H1 (cell line): ENCODE data around the gene MIR17HG. TPM values are rescaled to one million over a fixed set of nuclear protein-coding genes. Genes with fewer than 3 reads are reported as not detected.

Experiments used
- CTCF ChIA-PET: fragments of 300-600 bp; sonication (Branson Sonifier 250); formaldehyde crosslinking; loops from one replicate; lab custom pipeline; 2021; ENCODE audit not compliant: partially characterized antibody; lab: Charles Lee
- POLR2A ChIA-PET: fragments of 300-600 bp; sonication (Branson Sonifier 250); formaldehyde crosslinking; loops from one replicate; lab custom pipeline; 2021; ENCODE audit warnings: inconsistent platforms; ENCODE audit not compliant: partially characterized antibody; lab: Charles Lee
- DNase-seq, 2 experiments: peaks; one replicate each; pipeline versions ENCODE4 v3.0.0 to v3.0.0-alpha.2; 2010 to 2022; ENCODE audit warnings: low spot score in 2 of 2, low read depth in 1 of 2, mixed read lengths in 1 of 2
- FAIRE-seq: peaks from 2 replicates; lab custom pipeline; 2011; peaks lifted over from hg19 to GRCh38; lab: Jason Lieb, UNC
- H2AFZ ChIP-seq: 2 replicates; pipeline ENCODE4 v1.8.1; 2012; ENCODE audit warnings: low read length, inconsistent platforms
- H2AK5ac ChIP-seq: 2 replicates; pipeline ENCODE4 v1.6.1; 2013; ENCODE audit warnings: low read depth, low read length
- H2BK120ac ChIP-seq: replicated peaks from 2 replicates; pipeline ENCODE3; 2013; ENCODE audit warnings: low read depth, low read length, inconsistent platforms
- H2BK12ac ChIP-seq: 2 replicates; pipeline ENCODE4 v1.6.1; 2013; ENCODE audit warnings: low read depth, low read length
- H2BK15ac ChIP-seq: 2 replicates; pipeline ENCODE4 v1.6.1; 2013; ENCODE audit warnings: low read length
- H2BK20ac ChIP-seq: 2 replicates; pipeline ENCODE4 v1.6.1; 2013; ENCODE audit warnings: low read length
- H2BK5ac ChIP-seq: 2 replicates; pipeline ENCODE4 v1.6.1; 2013; ENCODE audit warnings: low read depth, low read length
- H3K14ac ChIP-seq: 2 replicates; pipeline ENCODE4 v1.6.1; 2013; ENCODE audit warnings: inconsistent platforms; ENCODE audit not compliant: insufficient read length
- H3K18ac ChIP-seq: 2 replicates; pipeline ENCODE4 v1.6.1; 2013; ENCODE audit warnings: low read length; ENCODE audit errors: extremely low read depth
- H3K23ac ChIP-seq: 2 replicates; pipeline ENCODE4 v1.6.1; 2013; ENCODE audit warnings: inconsistent platforms; ENCODE audit not compliant: insufficient read length
- H3K23me2 ChIP-seq: 2 replicates; pipeline ENCODE4 v1.6.1; 2013; ENCODE audit warnings: low read depth, low read length
- H3K27ac ChIP-seq: 2 replicates; pipeline ENCODE4 v1.6.1; 2011; ENCODE audit warnings: low read depth, low read length, inconsistent platforms
- H3K27me3 ChIP-seq, 4 experiments: replicated peaks in 1 of 4; 1 replicate in 1 of 4; 2 replicates in 3 of 4; pipeline versions ENCODE4 v1.6.1 to v1.8.1; 2011 to 2013; ENCODE audit warnings: low read length in 3 of 4, mild to moderate bottlenecking in 3 of 4, inconsistent platforms in 2 of 4, mixed read lengths in 2 of 4, moderate library complexity in 1 of 4; ENCODE audit not compliant: control insufficient read depth in 3 of 4, insufficient read depth in 3 of 4; ENCODE audit errors: extremely low read depth in 1 of 4
- H3K36me3 ChIP-seq, 4 experiments: 2 replicates each; pipeline versions ENCODE4 v1.6.1 to v1.8.1; 2011 to 2013; ENCODE audit warnings: mild to moderate bottlenecking in 4 of 4, low read length in 3 of 4, moderate library complexity in 2 of 4, control low read depth in 1 of 4, inconsistent platforms in 1 of 4; ENCODE audit not compliant: insufficient read depth in 4 of 4, control insufficient read depth in 2 of 4
- H3K4ac ChIP-seq: replicated peaks from 2 replicates; pipeline ENCODE3; 2013; ENCODE audit warnings: low read length, low read depth, mixed read lengths, inconsistent platforms; ENCODE audit not compliant: insufficient read length
- H3K4me1 ChIP-seq, 4 experiments: replicated peaks in 1 of 4; 1 replicate in 1 of 4; 2 replicates in 3 of 4; pipeline versions ENCODE4 v1.6.1 to v1.8.1; 2011 to 2013; ENCODE audit warnings: low read length in 3 of 4, inconsistent platforms in 2 of 4, mixed read lengths in 1 of 4; ENCODE audit not compliant: insufficient read depth in 4 of 4, control insufficient read depth in 3 of 4
- H3K4me2 ChIP-seq, 2 experiments: 2 replicates each; pipeline versions ENCODE4 v1.6.1 to v1.8.1; 2011 to 2013; ENCODE audit warnings: low read depth in 2 of 2, low read length in 2 of 2, control low read depth in 1 of 2, inconsistent platforms in 1 of 2, mild to moderate bottlenecking in 1 of 2; ENCODE audit not compliant: insufficient read depth in 1 of 2
- H3K4me3 ChIP-seq, 4 experiments: fragments of 200-600, 300-600 bp in 1 of 4; sonication (generic), shearing (Covaris generic), sonication (Bioruptor Twin) in 1 of 4; 2 replicates each; pipeline versions ENCODE4 v1.5.1 to v1.8.1; 2011 to 2016; ENCODE audit warnings: low read length in 4 of 4, low read depth in 3 of 4, control low read depth in 2 of 4, inconsistent platforms in 2 of 4, mild to moderate bottlenecking in 2 of 4, mixed read lengths in 1 of 4, moderate library complexity in 1 of 4; ENCODE audit not compliant: insufficient read depth in 2 of 4; ENCODE audit errors: extremely low read depth in 1 of 4
- H3K56ac ChIP-seq: replicated peaks from 2 replicates; pipeline ENCODE3; 2013; ENCODE audit warnings: low read depth, mild to moderate bottlenecking, mixed read lengths, low read length, inconsistent platforms; ENCODE audit not compliant: insufficient read length
- H3K79me1 ChIP-seq: 2 replicates; pipeline ENCODE4 v1.6.1; 2013; ENCODE audit warnings: low read depth, low read length, control low read depth
- H3K79me2 ChIP-seq, 2 experiments: 2 replicates each; pipeline versions ENCODE4 v1.6.1 to v1.8.1; 2012 to 2013; ENCODE audit warnings: low read length in 2 of 2, mild to moderate bottlenecking in 2 of 2, inconsistent platforms in 1 of 2; ENCODE audit not compliant: insufficient read depth in 2 of 2, control insufficient read depth in 1 of 2
- H3K9ac ChIP-seq, 4 experiments: replicated peaks in 1 of 4; 1 replicate in 1 of 4; 2 replicates in 3 of 4; pipeline versions ENCODE4 v1.6.1 to v1.8.1; 2011 to 2013; ENCODE audit warnings: low read depth in 3 of 4, low read length in 3 of 4, control low read depth in 2 of 4, mild to moderate bottlenecking in 2 of 4, moderate library complexity in 2 of 4, inconsistent platforms in 1 of 4; ENCODE audit errors: extremely low read depth in 1 of 4
- H3K9me3 ChIP-seq, 2 experiments: 2 replicates each; pipeline versions ENCODE4 v1.6.1 to v1.8.1; 2012 to 2013; ENCODE audit warnings: mild to moderate bottlenecking in 2 of 2, moderate library complexity in 2 of 2, control low read depth in 1 of 2, inconsistent platforms in 1 of 2, low read depth in 1 of 2, low read length in 1 of 2, mixed read lengths in 1 of 2; ENCODE audit not compliant: insufficient read depth in 2 of 2
- H4K20me1 ChIP-seq, 2 experiments: replicated peaks in 1 of 2; 2 replicates each; pipeline versions ENCODE3 to v1.8.1; 2011 to 2013; ENCODE audit warnings: inconsistent platforms in 2 of 2, low read length in 2 of 2, mild to moderate bottlenecking in 1 of 2; ENCODE audit not compliant: insufficient read depth in 2 of 2, control insufficient read depth in 1 of 2
- H4K5ac ChIP-seq: 2 replicates; pipeline ENCODE4 v1.6.1; 2013; ENCODE audit warnings: low read length, low read depth, mixed read lengths, inconsistent platforms; ENCODE audit not compliant: insufficient read length
- H4K8ac ChIP-seq: 2 replicates; pipeline ENCODE4 v1.8.0; 2013; ENCODE audit warnings: mild to moderate bottlenecking, moderate library complexity, low read length, inconsistent platforms; ENCODE audit not compliant: insufficient read depth; ENCODE audit errors: extremely low read depth
- H4K91ac ChIP-seq: replicated peaks from 2 replicates; pipeline ENCODE3; 2013; ENCODE audit warnings: low read length, mixed read lengths, inconsistent platforms; ENCODE audit not compliant: insufficient read length
- BRCA1 ChIP-seq: IDR thresholded peaks from 2 replicates; pipeline ENCODE4 v1.6.1; 2012; ENCODE audit warnings: low read depth, low read length, improper control_type of control experiment
- CHD2 ChIP-seq: IDR thresholded peaks from 2 replicates; pipeline ENCODE4 v1.6.1; 2012; ENCODE audit warnings: low read length, improper control_type of control experiment
- EGR1 ChIP-seq: IDR thresholded peaks from 2 replicates; pipeline ENCODE4 v1.6.1; 2011; ENCODE audit warnings: low read depth, low read length, borderline replicate concordance
- EP300 ChIP-seq, 2 experiments: IDR thresholded peaks; 1 replicate in 1 of 2; 2 replicates in 1 of 2; pipeline ENCODE4 v1.6.1; 2011 to 2012; ENCODE audit warnings: low read depth in 2 of 2, low read length in 2 of 2, mild to moderate bottlenecking in 2 of 2, borderline replicate concordance in 1 of 2, inconsistent platforms in 1 of 2, moderate library complexity in 1 of 2
- JUND ChIP-seq: IDR thresholded peaks from 2 replicates; pipeline ENCODE4 v1.6.1; 2011; ENCODE audit warnings: mild to moderate bottlenecking, improper control_type of control experiment, low read length
- PHF8 ChIP-seq: fragments of 200-600 bp; sonication (generic); conservative IDR thresholded peaks from 2 replicates; pipeline ENCODE4 v1.7.1; 2012; ENCODE audit warnings: low read depth, mild to moderate bottlenecking, inconsistent platforms, low read length, moderate library complexity
- SAP30 ChIP-seq: fragments of 300-600 bp; sonication (generic); IDR thresholded peaks from 2 replicates; pipeline ENCODE4 v1.7.1; 2012; ENCODE audit warnings: low read length, moderate library complexity, mild to moderate bottlenecking, inconsistent platforms; ENCODE audit not compliant: insufficient read depth, insufficient replicate concordance
- TAF1 ChIP-seq: IDR thresholded peaks from 2 replicates; pipeline ENCODE4 v1.6.1; 2011; ENCODE audit warnings: mild to moderate bottlenecking, low read depth, low read length
- WGBS, 2 experiments: shearing (Covaris generic) in 1 of 2; methylation state at CpG; one replicate each; pipeline versions ENCODE4 v1.1.6 to v1.1.7; 2013 to 2015; ENCODE audit warnings: low lambda C conversion rate in 2 of 2, mixed read lengths in 2 of 2, inconsistent platforms in 1 of 2, low coverage in 1 of 2, missing lambda C conversion rate in 1 of 2; ENCODE audit not compliant: insufficient replicate concordance in 2 of 2, insufficient coverage in 1 of 2, insufficient read length in 1 of 2; ENCODE audit errors: extremely low coverage in 1 of 2, missing lambda C conversion rate in 1 of 2; 5-methylcytosine and 5-hydroxymethylcytosine counted together
- polyA plus RNA-seq, 7 experiments: library from polyadenylated mRNA; depleted of rRNA in 3 of 7; stranded (reverse) in 5 of 7; unstranded in 2 of 7; fragments of >200 nt in 5 of 7; fragments of 200-250 nt in 2 of 7; gene quantifications; 1 replicate in 5 of 7; 2 replicates in 1 of 7; 4 replicates in 1 of 7; pipeline versions ENCODE4 v1.2.1 to v1.2.3, GENCODE V29; 2011 to 2013; ENCODE audit warnings: missing spikeins in 2 of 7, mixed read lengths in 2 of 7
- total RNA-seq: library from RNA; stranded (reverse); fragmentation: NEBNext Ultra II Directional; extraction: Animal tissue kit (Norgen Biotek cat#: 25700); gene quantifications from 2 replicates; pipeline ENCODE4 v1.2.1, GENCODE V29; 2021

MIR17HG gene
- total and polyA plus RNA-seq, 2 of the 8 experiments (the other 6 are each of a cell fraction or from before 2014, with no cell fraction given) = 11.5 to 36.9 TPM

DNA sequence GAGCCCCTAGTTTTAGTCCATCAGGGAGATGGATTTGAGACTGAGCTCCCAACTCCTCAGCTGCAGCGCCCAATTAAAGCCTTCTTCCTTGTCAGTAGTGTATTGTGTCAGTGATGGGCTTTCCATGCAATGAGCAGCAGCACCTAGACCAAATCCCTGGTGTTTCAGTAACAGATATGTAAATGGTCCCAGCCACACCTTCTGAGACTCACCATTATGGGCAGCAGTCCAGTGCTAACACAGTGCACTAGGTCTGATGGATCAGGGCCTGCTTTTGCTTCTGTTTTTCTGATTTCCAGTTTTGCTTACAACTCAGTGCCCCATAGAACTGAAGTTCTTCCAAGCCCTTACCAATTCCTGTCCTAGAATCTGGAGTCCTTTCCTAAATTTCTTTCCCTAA is 41.8 kb upstream of the MIR17HG start:
- FAIRE-seq = no peak
- H3K4me1 ChIP-seq = no peaks in the 10 kb centered on the region
- H3K56ac ChIP-seq = no peak overlapping the region
- no peak overlapping the region for H4K91ac ChIP-seq
- H3K18ac ChIP-seq = no peak overlapping the region
- H3K23ac ChIP-seq = no peak overlapping the region
- H3K14ac ChIP-seq = no peak overlapping the region
- no peak overlapping the region for H2BK20ac ChIP-seq
- H4K20me1 ChIP-seq = no peaks in the 10 kb centered on the region
- WGBS, 2 experiments = 85% methylated on average over 1 of the region's 1 CpG; no CpG with 5 or more reads in 1 of the 2 experiments
- POLR2A ChIA-PET = no interaction called here
- CTCF ChIA-PET = no interaction called here
- no peaks in the 10 kb centered on the region for H3K79me1 ChIP-seq
- no peaks in the 10 kb centered on the region for H3K23me2 ChIP-seq
- no peaks in the 10 kb centered on the region for H3K79me2 ChIP-seq
- DNase-seq = no peak
- no peaks in the 10 kb centered on the region for H3K9me3 ChIP-seq
- no peak overlapping the region for H2BK12ac ChIP-seq
- H2AK5ac ChIP-seq = no peak overlapping the region
- H3K4me2 ChIP-seq = no peak overlapping the region
- no peak overlapping the region for H2BK5ac ChIP-seq
- no peak for TF ChIP-seq CHD2
- TF ChIP-seq EP300 (IDR thresholded peaks at IDR 0.05; ENCODE audit: borderline replicate concordance in 1 of 2, low read depth in 2 of 2, low read length in 2 of 2) = no peak
- TF ChIP-seq EGR1 = no peak
- no peak for TF ChIP-seq PHF8
- no peak for TF ChIP-seq SAP30
- TF ChIP-seq JUND = no peak
- TF ChIP-seq TAF1 = no peak
- TF ChIP-seq BRCA1 = no peak
- no peak overlapping the region for H3K27ac ChIP-seq
- no peak overlapping the region for H4K8ac ChIP-seq
- H2BK120ac ChIP-seq = no peak overlapping the region
- no peak overlapping the region for H2BK15ac ChIP-seq
- no peak overlapping the region for H2AFZ ChIP-seq
- H3K36me3 ChIP-seq = no peaks in the 10 kb centered on the region
- H3K4me3 ChIP-seq = no peak overlapping the region
- no peak overlapping the region for H4K5ac ChIP-seq
- no peak overlapping the region for H3K9ac ChIP-seq
- H3K27me3 ChIP-seq = no peaks in the 10 kb centered on the region
- H3K4ac ChIP-seq = no peak overlapping the region
